Measurements from ENCODE around the gene OSBPL3.
A peak's percentile ranks its signal among the peaks of the same experiment; 100 is the strongest.

Gene OSBPL3

DNA sequence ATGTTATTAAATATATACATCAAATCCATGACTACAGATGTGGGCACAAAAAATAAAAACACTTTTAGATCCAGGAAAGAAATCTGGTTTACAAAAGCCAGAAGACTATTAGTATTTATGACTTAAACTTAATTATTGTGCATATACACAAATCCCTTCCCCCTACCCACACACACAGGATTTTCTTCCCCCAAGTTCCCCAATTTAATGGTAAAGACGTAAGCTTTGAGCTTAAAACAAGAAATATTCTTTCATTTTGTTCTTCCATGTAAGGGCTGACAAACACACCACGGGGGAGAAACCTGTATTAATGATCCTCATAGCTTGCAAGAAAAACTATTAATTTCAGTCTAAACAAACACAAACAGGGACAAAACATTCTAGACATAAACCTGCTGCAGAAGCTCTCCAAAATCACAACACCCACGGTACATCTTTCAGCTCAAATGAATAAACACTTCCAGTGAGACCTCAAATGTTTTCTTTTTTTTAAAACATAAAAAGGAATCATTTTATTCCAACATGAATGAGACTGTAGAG is 28.5 kb downstream of the OSBPL3 start:
- DNase-seq (ENCODE audit: low spot score), result no peak

DNA sequence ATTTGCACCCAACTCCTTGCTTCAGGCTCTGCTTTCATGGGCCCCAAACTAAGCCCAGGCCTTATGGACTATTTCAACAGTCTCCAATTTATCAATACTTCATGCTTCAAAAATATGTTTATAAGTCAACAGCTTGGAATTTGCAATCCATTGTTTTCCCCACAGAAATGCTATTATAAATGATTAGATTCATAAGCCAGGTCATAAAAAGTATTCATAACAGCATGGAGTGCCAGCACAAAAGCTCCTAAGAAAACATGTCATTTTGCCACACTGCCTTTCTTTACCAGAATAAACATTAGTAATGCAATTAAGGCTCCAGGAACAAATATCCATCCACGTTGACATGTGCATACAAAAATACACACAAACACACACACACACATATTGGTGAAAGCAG is 30.1 kb downstream of the OSBPL3 start:
- no peak for DNase-seq (ENCODE audit: low spot score)

DNA sequence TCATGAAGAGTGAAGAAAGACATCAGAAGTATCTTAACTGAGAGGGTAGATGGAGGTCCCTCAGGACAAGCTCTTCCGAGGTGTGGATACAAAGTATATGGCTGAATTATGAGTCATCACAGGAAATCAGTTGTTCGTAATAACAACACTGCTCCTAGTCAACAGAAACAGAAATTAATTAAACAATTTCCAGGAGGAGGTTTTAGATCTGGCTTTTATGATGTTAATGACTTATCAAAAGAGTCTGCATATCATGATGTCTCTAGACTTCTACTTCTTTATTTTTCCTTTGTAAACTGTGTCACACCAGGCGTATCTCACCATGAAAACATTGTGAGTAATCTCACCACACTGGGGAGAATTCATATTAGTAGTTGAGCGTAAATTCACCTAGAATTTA is 31.2 kb downstream of the OSBPL3 start:
- DNase-seq (ENCODE audit: low spot score), result peak; percentile 31

DNA sequence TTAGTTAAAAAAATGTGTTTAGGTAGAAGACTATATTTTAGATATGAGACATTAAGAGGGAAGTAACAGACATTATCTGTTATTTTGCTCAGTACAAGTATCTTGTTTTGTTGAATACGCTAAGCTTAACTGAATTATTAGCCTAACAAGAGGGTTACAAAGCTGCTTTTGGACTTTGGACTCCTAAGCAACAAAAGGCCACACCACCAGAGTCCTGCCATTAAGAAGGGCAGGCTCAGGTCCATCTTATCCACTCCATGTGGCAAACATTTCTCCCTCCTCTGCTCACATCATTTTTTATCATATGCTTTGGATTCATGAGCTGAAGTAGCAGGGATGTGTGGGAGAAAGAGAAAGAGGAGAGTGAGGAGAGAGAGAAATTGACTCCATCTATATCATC is 33.5 kb downstream of the OSBPL3 start:
- no peak for DNase-seq (ENCODE audit: low spot score)

DNA sequence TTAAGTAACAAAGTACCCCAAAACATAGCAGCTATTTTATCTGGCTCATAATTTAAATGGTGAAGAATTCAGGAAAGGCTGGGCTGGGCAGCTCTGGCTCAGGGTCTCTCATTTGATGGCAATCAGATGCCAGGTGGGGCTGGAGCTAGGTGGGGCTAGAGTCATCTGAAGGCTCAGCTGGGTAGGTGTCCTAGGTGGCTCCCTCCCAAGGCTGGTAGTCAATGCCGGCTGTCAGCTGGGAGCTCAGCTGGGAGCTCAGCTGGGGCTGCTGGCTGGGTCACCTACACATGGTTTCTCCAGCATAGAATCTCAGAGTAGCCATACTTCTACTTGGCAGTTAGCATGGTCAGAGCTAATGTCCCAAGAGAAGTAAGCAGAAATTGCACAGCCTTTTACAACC is 34.1 kb downstream of the OSBPL3 start:
- DNase-seq (ENCODE audit: low spot score), result no peak

DNA sequence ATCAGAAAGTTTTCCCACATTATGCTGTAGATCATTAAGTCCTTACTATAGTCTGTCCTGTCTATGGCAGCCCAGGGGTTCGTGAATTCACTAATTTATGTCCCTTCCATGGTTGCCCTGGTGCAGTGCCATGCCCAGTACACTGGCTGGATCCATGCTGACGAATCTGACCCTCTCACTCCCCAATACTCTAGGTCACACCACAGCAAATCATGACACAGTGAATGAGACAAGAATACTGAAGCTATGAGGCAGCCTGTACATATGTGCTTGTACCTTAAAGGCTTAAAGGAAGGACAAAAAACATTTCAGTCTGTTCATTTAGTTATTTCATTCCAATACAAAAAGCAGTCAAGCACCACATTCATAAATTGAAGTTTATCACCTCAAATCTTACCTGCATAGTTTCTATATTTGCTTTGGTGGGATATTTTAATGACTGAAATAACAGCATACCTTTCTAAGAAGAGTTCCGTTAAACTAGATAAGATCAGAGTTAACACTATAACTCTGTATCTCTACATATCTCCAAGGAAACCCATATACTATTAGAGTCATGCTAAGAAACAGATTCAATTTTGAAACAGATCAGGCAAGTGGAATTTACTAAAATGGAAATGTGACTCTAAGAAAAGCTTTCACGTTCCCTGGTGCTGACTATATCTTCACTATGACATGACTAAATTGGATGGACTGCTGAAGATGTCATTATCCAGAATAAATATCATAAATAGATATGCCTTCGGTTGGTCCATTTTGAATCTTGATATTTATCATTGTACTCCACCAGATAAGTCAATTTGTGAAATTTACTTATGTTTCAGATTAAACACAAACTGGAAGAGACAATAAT is 36.7 kb downstream of the OSBPL3 start:
- no peak for DNase-seq (ENCODE audit: low spot score)

DNA sequence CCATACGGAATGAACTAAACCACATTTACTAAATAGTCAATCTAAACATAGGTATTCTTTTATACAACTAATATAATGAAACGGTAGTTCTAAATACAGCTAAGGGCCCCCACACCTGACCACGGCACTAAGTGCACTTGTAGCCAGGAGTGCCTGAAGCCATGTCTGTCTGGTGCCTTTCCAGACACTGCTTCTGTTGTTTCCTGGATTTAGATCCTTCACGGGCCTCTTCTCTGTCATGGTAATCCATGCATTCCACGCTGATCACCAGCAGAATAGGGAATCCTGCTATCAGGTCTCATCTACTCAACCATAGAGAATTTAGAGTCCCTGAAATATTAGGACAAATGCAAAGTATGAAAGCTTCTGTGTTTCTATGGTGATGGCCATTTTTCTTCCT is 37.8 kb downstream of the OSBPL3 start:
- no peak for DNase-seq (ENCODE audit: low spot score)

DNA sequence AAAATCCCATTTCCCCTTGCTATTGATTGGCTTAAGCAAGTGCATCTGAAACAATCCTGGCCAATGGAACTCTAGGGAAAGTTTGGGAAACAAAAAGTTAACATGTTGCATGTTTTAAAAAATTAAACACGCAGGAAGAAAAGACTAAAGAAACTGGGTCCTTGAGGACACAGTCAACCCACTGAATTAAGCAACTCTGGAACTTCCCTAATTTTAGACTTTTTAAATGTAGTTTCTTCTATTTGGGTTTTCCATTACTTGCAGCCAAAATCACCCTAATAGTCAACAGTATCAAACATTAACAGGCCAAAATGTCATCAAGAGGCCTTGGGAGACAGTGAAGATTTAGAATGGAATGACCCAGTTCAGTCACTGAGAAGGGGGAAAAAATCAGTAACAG is 40.6 kb downstream of the OSBPL3 start:
- no peak for DNase-seq (ENCODE audit: low spot score)

DNA sequence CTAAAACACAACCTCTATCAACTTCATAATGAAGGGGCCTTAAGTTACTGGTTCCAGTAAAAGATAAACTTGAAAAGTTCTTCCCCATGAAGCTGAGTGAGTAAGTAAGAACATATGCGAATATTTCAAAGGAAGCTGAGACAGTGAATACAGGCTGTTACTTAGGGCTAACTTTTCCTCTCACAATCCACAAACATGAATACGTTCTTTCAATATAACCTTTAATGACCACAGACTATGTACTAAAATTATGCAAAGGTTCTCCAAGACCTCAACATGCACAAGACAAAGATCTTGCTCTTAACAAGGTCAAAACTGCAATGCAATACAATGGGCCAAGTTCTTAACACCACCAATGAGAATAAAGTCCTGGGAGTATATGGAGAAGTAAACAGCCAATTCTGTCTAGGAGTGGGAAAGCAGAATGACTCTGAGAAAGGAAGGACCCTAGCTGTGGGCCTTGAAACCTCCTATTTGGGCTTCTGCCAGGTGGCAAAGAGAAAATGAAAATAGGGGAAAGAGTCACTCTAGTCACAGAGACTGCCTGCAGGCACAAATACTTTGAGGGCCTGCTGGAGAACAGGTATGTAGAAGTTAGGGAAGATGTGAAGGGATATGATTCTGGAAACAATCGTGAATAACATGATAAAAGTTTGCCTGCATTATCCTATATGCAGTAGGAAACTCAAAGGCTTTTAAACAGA is 43.7 kb downstream of the OSBPL3 start:
- DNase-seq (ENCODE audit: low spot score), result no peak

DNA sequence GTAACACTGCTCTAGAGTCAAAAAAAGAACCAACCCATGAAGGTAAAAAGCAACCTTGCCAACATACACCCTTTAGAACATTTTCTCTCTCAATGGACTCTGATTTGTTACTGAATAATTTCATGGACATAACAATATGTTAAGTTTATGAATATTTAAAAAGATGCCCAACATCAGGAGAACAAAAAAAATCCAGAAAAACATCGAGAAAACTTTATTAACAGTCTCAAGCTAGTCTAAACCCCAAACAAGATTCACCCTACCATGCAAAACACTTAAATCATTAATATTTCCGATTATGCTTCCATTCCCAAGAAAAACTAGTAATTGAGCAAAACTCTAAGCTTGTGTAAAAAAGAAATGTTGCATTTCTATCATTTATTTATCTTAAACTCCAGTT is 46.7 kb downstream of the OSBPL3 start:
- DNase-seq (ENCODE audit: low spot score), result no peak

DNA sequence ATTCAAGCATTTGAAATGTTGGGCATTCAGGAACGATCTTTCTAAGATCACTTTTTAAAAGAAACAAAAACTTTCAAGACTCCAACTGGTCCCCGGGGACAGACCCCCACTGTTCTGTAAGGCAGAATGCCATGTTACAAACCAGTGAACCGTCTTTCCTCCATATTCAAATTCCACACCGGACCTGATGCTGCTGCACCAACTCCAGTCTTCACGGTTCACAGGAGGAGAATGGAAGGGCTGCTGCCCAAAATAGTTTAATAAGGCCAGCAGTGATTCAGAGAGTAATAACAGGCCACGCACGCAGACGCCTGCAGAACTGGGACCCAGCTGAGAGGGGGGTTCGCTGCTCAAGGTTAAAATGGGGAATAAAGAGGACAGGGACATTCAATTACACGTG is 47.2 kb downstream of the OSBPL3 start:
- no peak for DNase-seq (ENCODE audit: low spot score)

DNA sequence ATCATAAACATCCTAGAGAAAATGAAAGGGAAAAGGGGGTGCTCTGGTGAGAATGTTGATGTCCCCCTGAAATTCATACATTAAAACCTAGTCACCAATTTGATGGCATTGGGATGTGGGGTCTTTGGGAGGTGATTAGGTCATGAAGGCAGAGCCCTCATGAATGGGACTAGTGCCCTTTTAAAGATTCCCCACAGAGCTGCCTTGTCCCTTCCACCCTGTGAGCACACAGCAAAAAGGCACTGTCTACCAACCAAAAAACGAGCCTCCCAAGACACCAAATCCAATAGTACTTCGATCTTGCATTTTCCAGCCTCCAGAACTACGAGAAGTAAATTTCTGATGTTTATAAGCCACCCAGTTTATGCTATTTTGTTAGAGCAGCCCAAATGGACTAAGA is 47.6 kb downstream of the OSBPL3 start:
- no peak for DNase-seq (ENCODE audit: low spot score)

DNA sequence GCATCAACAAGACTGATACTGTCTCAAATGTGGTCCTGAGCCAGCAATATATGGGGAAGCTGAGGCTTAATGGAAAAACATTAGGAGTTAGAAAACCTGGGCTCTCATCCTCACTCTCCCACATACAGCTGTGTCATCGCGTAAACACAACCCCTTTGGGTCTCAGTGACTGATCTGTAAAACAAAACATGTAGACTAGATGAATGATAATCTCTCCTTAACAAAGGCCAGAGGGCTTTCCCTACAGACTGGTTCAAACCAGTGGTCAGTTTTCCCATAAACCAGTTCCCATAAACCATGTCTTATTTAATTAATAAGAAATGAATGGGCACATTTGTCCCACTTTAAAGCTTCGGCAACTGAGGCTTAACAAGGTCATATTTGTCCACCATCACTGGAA is 48.1 kb downstream of the OSBPL3 start:
- DNase-seq (ENCODE audit: low spot score), result no peak

DNA sequence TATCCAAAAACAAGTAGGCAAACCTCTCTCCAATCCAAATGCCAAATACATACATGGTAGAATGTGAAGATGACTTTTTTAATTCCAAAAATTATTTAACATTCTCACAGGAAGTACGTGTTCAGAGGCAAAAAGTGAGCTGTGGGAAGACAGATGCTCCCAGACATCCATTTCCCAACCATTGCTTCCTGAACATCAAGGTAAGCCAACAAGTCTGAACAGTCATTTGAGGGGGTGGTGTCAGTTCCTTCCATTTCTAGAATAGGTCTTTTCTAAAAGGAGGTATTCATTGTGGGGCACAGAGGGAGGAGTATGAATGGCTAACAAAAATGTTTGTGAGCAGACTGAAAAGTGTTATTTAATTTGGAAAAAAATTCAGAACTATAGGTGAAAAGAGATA is 49.1 kb downstream of the OSBPL3 start:
- no peak for DNase-seq (ENCODE audit: low spot score)

DNA sequence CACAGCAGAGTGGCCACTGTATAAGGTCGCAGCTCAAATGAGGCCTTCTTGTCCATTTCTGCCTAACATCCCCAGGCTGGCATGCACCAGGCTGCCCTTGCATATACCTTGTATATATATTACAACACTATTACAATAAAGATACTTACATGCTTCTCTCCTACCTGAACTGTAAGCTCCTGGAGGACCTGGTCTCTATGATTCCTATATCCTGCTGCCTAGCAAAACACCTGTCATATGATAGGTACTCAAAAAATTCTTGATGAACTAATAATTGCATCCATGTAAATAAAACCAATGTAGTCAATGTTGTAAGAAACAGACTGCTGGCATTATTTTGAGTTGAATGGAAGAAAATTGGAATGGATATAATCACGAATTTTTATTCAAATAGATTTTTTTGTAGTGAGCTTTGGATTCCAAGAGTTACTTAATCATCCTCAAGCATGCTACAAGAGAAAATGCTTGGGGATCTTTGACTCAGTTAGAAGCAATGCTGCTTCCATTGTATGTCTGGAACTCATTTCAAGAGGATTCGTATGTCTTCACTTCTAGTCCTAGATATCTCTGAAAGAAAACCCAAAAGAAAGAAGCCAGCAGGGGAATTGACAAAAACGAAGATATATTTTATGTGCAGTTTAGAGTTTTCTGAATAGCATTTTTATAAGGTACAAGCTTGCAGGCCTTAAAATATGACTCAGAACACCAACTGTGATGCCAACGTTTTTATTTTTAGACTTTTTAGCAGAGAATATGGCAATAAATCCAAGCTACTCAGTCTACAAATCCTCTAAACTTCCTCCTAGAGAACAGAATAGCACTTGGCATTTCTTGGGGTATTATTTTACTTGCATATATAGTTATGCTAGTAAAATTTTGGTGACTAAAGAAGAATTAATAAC is 53.1 kb downstream of the OSBPL3 start:
- DNase-seq (ENCODE audit: low spot score), result no peak

DNA sequence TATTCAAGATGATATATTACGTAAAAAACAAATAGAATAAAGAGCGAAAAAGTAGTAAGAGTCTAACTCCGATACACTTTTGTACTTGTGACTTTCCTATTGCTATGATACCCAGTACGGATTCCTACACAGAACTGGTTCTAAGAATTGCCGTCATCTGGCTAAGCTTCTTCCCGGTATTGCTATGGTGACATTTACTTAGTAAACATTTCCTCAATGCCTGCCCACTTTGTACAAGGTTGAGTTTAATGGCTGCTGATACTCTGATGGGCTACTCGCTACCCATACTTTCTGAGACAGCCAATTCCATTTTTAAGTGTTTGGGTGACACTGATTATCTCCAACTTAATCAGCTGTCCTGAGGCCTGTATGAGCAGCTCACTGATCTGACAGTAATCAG is 55.6 kb downstream of the OSBPL3 start:
- no peak for DNase-seq (ENCODE audit: low spot score)

DNA sequence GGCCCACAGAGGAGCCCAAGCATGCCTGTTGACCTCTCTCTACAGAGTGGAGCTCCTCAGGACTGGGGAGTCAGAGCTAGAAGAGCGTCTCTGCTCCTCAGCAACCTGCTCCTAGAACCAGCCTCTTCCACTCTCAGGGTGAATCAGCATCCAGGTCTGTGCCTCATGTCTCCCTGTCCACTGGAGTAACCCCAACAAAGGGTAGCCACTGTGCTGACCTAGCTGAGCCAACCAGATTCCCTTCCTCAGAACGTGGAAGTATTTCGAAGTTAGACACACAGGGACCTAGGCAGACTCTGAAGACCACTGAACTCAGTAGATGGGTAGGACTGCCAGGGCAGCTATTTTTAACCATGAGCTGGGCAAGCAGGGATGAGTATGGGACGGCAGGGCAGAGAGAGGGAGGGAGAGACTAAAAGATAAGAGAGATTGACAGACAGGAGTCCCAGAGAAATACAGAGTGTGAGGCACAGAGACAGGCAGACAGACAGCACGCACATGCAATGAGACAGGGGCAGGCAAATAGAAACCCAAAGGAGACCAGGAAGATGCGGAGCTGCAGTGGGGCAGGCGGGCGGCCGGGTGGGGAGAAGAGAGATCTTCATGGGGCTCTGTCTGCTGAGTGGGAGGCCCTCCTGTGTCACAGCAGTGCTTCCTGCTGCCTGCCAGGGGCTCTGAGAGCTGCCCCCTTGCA is 56.7 kb downstream of the OSBPL3 start:
- DNase-seq (ENCODE audit: low spot score), result no peak

DNA sequence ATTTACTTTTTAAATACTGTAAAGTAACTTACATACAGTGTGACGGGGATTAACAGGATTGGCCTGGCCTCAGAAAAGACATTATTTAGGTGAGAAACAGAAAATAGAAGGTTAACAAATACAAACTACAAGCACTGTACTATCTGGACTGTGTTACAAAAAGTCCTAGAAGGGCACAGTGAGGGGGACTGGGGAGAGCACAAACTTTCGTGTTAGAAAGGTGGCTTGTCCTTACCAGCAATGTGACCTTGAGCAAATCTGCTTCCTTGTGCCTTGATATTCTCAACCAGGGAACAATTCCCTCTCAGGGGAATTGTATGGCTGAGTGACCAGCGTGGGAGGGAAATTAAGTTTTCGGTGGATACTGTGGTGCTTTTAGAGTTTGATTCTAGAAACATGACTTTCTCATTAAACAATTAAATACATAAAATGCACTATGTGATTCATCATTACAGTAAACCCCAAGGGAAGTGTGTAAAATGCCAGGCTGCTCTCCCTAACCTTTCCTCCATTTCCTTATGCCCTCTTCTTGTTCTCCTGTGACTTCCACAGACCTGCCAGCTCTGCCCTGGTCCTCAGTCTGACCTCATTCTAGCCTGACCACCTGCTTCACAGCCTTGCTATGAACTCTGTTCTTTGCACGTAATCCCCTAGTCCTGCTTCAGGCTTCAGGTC is 57.7 kb downstream of the OSBPL3 start:
- DNase-seq (ENCODE audit: low spot score), result no peak

DNA sequence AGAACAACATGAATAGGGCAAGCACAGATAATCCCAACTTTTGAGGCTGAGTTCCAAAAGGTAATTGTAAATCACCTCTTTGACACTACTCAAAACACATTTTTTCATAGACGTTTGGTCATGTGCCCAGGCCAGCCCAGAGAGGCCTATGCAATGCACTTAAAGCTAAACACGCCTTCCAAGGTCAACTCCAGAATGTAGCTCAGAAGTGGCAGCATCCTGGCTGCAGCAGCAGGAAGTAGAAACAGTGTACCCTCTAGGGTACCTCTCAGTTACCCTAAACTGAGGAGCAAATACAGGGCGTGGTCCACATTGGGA is 58.7 kb downstream of the OSBPL3 start:
- no peak for DNase-seq (ENCODE audit: low spot score)

DNA sequence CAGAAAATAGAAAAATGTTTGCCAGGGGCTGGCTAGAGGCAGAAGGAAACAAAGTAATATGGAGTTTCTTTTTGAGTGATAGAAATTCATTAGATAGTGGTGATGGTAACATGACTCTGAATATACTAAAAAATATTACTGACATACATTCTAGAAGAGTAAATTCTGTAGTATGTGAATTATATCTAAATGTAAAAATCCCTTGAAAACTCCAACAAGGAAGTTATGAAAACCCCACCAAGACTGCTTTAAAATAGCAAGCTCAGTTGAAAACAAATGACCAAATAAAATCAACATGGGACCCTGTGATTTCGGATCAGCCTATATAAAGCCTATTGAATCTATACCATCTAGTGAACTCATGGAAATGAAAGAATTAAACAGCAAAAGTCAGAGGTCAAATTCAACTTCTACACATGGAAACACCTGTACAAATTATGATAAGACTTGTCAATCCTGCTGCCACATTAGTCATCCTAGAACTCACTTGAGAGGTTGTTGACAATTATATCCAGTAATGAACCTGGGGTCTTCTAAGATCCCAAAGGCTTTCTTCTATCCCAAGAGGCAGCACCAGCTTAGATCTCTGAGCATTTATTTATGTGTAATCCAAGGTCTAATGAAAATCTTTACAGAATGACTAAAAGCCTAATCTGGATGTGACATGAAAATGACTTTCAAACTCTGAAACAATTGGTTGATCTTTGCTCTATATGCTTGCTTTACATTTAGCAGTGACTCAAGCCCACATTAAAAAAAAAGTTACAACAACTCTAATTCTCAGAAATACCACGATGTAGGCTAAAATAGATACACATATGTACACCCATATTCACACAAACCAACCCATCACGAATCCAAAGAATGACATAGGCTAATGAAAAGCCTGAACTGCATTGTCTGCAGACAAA is 59.3 kb downstream of the OSBPL3 start:
- DNase-seq (ENCODE audit: low spot score), result no peak
